Left ventricle myocardium inferior (tissue), 1 donor: ENCODE data around the gene DOK4. TPM values are rescaled to one million over a fixed set of nuclear protein-coding genes. Genes with fewer than 3 reads are reported as not detected.
A peak's percentile ranks its signal among the peaks of the same experiment; 100 is the strongest.

Source experiments
- DNase-seq: peaks from one replicate; pipeline ENCODE4 v3.0.0-alpha.2; 2020
- H3K27ac ChIP-seq: fragments of 200-600 bp; replicated peaks from 2 replicates; pipeline ENCODE4 v1.8.0; 2021
- H3K27me3 ChIP-seq: fragments of 200-600 bp; 2 replicates; pipeline ENCODE4 v1.8.0; 2021; ENCODE audit warnings: low read depth
- H3K36me3 ChIP-seq: fragments of 200-600 bp; 2 replicates; pipeline ENCODE4 v1.8.0; 2021
- H3K4me1 ChIP-seq: fragments of 200-600 bp; 2 replicates; pipeline ENCODE4 v1.8.0; 2021
- H3K4me3 ChIP-seq: fragments of 200-600 bp; 2 replicates; pipeline ENCODE4 v1.8.0; 2021; ENCODE audit warnings: mild to moderate bottlenecking, moderate library complexity
- H3K9me3 ChIP-seq: fragments of 200-600 bp; replicated peaks from 2 replicates; pipeline ENCODE4 v1.8.0; 2021
- CTCF ChIP-seq: fragments of 200-600 bp; IDR thresholded peaks from 2 replicates; pipeline ENCODE4 v1.8.0; 2021; ENCODE audit warnings: antibody characterized with exemption, mild to moderate bottlenecking, borderline replicate concordance
- intact Hi-C: fragments of 100-400 bp; cut with micrococcal nuclease; formaldehyde crosslinking; loops from one replicate; pipeline ENCODE4 v1.11.0; 2022
- total RNA-seq: library from RNA; stranded (reverse); fragmentation: NEBNext Ultra II Directional; extraction: Animal tissue kit (Norgen Biotek cat#: 25700); gene quantifications from one replicate; pipeline ENCODE4 v1.2.1, GENCODE V29; 2021
- donor health status: DM: no; HTN: yes; CAD: no; lungs with severe emphysema.

DOK4 gene
- total RNA-seq, 1 donor from 2014 or later, result 10.0 TPM

- Histone ChIP-seq H3K4me3 (no peak overlapping the region), H3K9me3 (no peaks in the 10 kb centered on the region), H3K4me1 (peaks cover 48% of the 10 kb centered on the region), H3K27me3 (no peaks in the 10 kb centered on the region), H3K36me3 (peaks cover 94% of the 10 kb centered on the region), H3K27ac (no peak overlapping the region)
- intact Hi-C loops, result no loop called here
- DNase-seq, result no peak
- TF ChIP-seq CTCF, result no peak
Measured at GRCh38 chr16:57469046-57469445, 17.2 kb downstream of the DOK4 start.

GRCh38 chr16:57468346-57468745 lies 17.9 kb downstream of the DOK4 start:
- H3K27ac ChIP-seq, result no peak overlapping the region
- no peaks in the 10 kb centered on the region for H3K27me3 ChIP-seq
- H3K36me3 ChIP-seq, result peaks cover 93% of the 10 kb centered on the region
- no peak overlapping the region for H3K4me3 ChIP-seq
- intact Hi-C loops, result no loop called here
- TF ChIP-seq CTCF, result no peak
- DNase-seq, result no peak
- H3K9me3 ChIP-seq, result no peaks in the 10 kb centered on the region
- peaks cover 55% of the 10 kb centered on the region for H3K4me1 ChIP-seq

GRCh38 chr16:57464523-57464922 lies 21.8 kb downstream of the DOK4 start:
- H3K9me3 ChIP-seq, result no peaks in the 10 kb centered on the region
- no peak for DNase-seq
- H3K36me3 ChIP-seq, result peaks cover 74% of the 10 kb centered on the region
- TF ChIP-seq CTCF, result no peak
- intact Hi-C loops, result no loop called here
- H3K4me1 ChIP-seq, result peaks cover 41% of the 10 kb centered on the region
- H3K27me3 ChIP-seq, result no peaks in the 10 kb centered on the region
- no peak overlapping the region for H3K27ac ChIP-seq
- no peak overlapping the region for H3K4me3 ChIP-seq

GRCh38 chr16:57462978-57463362 lies 23.3 kb downstream of the DOK4 start:
- TF ChIP-seq CTCF, result no peak
- intact Hi-C loops, result no loop called here
- H3K9me3 ChIP-seq, result no peaks in the 10 kb centered on the region
- DNase-seq, result no peak
- peaks cover 40% of the 10 kb centered on the region for H3K4me1 ChIP-seq
- H3K4me3 ChIP-seq, result peak overlapping the region; percentile 94
- no peaks in the 10 kb centered on the region for H3K27me3 ChIP-seq
- peaks cover 74% of the 10 kb centered on the region for H3K36me3 ChIP-seq
- H3K27ac ChIP-seq, result peak overlapping the region; percentile 88

GRCh38 chr16:57462209-57462977 lies 23.9 kb downstream of the DOK4 start, which contains the start of gene POLR2C:
POLR2C (plus strand) TSS chr16:57462679; CDS start chr16:57462725, 46 bp downstream.
- Histone ChIP-seq H3K36me3 (peaks cover 74% of the 10 kb centered on the region), H3K4me3 (peak within 1 kb of the TSS; percentile 94), H3K27ac (peak within 1 kb of the TSS; percentile 88), H3K27me3 (no peaks in the 10 kb centered on the region), H3K9me3 (no peaks in the 10 kb centered on the region), H3K4me1 (peaks cover 40% of the 10 kb centered on the region)
- peak; percentile 98 for TF ChIP-seq CTCF
- intact Hi-C loops, result no loop called here
- peak; percentile 89 for DNase-seq
